GM20431 (cell line): ENCODE results near the gene SMC2.

Source experiments
- in situ Hi-C: fragments of 300-500 bp; cut with MseI, MboI; formaldehyde crosslinking; loops from one replicate; pipeline ENCODE4 v1.15.0; 2020; ENCODE audit warnings: low sequenced_read_pairs; ENCODE audit not compliant: unreplicated experiment

Gene SMC2

GRCh38 chr9:104093647-104094533, at the start of gene SMC2:
SMC2 (plus strand) TSS chr9:104094309; CDS start chr9:104095385, 1,076 bp downstream.
- in situ Hi-C loops, result no loop called here

DNA sequence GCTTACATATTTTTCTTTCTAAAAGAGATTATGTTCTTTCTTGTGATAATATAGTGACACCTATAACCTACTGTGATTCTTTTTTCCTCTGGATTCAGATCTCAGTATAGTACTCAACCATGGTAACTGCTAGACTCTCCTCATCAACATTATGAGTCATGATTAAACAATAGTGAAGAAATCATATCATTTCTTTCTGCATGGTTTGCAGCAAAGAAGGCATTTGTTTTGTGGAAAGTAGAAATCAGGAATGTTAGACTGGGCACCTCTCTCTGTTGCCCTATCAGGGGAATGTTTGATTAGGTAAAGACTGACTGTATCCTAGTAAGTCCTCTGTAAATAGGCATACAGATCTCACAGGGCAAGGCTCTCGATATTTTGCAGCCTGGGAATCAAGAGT, 25.6 kb upstream of the SMC2 start:
- in situ Hi-C loops, result no loop called here

GRCh38 chr9:104069288-104069687, 24.8 kb upstream of the SMC2 start:
- in situ Hi-C loops, result no loop called here

- in situ Hi-C loops, result no loop called here
Observed at GRCh38 chr9:104071589-104071988, 22.5 kb upstream of the SMC2 start.

DNA sequence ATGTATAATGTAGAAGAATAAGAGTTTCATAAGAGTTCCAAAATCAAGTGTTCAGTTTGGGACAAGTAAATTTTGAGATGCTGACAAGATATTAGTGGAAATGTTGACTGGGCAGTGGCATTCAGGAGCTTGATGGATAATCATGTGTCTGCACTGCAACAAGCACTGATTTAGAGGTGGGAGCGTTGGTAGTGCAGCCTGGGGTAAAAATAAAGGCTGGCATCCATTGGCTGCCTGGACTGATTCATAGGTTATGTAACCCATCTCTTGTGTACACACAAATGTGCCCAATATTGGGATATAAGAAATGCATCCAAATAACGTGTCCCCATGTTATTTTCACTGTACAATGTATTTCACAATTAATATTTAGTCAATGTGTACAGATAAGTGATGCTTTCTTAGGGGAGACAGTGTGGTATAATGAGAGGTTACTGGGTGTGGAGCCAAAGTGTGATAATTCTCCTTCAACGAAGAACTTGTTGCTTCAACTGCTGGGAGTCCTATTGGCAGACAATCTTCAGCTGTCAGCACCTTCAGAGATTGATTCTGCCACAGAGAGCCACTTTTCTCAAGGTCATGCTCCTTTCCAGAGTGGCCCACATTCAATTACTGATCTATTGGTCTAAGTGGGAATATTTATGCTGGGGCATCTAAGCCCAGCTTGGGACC, 20.9 kb upstream of the SMC2 start:
- in situ Hi-C loops, result no loop called here

GRCh38 chr9:104073770-104074133, 20.4 kb upstream of the SMC2 start:
- in situ Hi-C loops, result no loop called here

DNA sequence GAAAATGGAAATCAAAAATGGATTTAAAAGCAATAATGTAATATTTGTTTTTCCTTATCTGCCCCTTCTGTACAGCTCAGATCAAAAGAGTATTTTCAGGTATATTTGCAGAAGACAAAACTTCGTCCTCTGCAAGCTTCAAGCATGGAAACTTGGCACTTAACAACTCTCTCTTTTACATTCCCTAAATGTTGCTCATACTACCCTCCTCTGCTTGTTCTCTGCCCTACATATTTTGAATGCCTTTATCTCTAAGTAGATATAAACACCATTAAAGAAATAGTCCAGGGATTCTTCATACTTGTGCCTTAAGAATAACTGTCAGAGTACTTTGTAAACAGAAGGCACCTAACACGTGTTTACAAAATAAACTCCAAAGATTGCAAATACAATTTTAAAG, 19.2 kb upstream of the SMC2 start:
- in situ Hi-C loops, result no loop called here

- in situ Hi-C loops, result no loop called here
Observed at GRCh38 chr9:104075801-104076753, 18.0 kb upstream of the SMC2 start.

DNA sequence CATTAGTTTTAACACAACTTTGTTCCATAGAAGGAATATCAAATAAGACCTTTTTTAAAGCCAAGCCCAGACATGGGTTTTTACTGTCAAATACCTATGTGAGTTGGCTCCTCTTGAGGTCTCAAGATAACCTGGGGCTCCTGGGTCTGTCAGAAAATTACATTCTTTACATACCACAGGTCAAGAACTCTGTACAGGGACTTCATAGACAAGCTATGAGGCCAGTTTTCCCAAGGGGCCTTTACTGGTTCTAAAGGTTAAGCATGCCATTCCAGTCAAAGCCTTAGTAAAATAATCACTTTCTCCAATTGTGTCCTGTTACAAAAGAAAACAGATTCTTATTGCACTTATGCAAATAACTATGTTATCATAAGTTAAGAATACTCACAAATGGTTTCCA, 15.5 kb upstream of the SMC2 start:
- in situ Hi-C loops, result no loop called here

- in situ Hi-C loops, result no loop called here
Observed at GRCh38 chr9:104080983-104081382, 13.1 kb upstream of the SMC2 start.

DNA sequence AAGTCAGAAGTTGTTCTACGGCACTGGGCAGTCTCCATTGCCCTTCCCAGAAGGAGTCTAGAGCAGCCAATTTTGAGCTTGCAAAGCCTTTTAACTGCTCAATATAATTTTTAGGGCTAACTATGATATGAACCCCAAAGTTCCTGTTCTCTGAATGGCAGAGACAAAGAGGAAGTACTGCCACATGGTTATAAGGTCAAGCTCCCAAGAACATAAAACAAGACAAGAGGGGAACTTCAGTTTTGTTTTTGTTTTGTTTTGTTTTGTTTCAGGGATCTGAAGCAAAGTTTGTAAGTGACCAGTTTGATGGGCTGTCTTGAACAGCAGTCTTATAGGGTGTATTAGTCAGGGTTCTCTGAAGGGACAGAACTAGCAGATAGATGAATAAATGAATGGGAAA, 11.9 kb upstream of the SMC2 start:
- in situ Hi-C loops, result no loop called here

DNA sequence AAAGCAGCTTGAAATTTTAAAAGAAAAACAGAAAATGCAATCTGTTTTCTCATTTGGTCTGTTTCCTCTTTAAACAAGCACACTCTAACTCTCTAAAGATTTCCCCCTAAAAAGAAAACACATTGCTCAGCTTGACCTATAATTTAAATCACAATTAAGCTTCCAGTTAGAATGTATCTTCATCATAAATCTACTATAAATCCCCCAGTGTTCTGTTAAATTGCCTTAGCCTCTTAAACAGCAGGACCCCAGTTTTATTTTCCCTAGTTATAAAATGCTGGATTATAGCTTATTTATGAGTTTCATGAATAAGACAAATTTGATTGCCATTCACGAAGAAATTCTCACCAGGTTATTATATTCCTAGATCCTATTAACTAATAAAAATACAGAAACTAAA, 8.6 kb upstream of the SMC2 start:
- in situ Hi-C loops, result no loop called here

DNA sequence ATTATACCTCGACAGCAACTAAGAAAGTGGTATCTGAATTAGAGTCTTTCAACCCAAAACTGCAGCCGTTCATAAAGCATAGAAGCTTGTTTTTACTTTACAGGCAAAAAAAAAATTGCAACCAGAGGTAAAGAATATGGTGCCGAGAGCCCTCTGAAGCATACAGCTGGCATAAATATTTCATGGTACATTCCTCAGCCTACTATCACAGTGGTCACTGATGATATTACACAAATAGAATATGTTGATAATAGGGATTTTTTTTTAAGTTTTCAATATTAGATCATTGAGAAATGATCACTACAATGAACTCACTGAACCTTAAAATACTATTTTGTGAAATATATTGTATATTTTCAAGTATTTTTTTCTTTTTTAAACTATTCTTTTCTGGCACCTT, 6.2 kb upstream of the SMC2 start:
- in situ Hi-C loops, result no loop called here

DNA sequence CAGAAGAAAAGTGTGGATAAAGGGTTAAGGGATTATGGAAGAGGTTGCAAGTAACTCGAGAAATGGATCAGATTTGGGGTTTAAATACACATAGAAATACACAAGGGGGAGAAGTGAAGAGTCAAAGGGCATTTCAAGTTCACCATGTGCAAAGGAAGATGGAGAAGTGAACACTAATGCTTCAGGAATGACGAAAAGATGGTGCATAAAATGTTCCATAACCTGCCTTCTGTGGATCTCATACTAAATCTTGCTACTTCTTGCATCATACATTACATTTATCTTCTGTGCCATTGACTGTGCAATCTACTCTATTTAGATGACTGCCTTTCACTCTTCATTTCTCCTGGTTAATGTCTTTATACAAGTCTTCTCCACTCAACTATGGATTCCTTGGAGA, 5.7 kb upstream of the SMC2 start:
- in situ Hi-C loops, result no loop called here

DNA sequence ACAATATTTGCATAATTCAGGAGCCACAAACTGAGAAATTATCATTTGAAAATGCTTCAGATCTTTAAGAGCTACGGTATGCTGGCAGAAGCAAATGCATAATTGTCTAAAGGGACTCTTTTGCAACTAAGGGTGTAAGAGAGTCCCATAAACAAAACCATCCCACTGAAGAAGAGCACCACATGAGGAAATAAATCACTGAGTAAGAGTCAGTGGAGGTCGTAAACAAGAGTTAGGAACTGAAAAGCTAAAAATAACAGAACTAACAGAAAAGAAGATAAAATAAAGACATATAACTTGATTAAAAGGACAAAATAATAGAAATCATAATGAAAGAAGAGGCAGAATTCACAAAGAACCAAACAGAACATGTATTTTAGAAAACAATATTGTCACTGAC, 3.5 kb upstream of the SMC2 start:
- in situ Hi-C loops, result no loop called here

DNA sequence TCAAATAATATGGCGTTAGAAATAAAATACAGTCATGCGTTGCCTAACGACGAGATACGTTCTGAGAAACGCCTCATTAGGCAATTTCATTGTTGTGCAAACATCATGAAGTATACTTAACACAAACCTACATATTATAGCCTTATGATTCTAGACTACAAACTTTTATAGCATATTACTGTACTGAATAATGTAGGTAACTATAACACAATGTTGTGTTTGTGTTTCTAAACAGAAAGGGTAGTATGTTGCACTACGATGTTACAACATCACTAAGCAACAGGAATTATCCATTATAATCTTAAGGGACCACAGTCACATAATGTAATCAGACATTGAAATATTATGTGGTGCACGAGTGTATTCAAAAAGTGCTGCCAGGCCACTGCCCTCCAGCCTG, 3.0 kb upstream of the SMC2 start:
- in situ Hi-C loops, result no loop called here

DNA sequence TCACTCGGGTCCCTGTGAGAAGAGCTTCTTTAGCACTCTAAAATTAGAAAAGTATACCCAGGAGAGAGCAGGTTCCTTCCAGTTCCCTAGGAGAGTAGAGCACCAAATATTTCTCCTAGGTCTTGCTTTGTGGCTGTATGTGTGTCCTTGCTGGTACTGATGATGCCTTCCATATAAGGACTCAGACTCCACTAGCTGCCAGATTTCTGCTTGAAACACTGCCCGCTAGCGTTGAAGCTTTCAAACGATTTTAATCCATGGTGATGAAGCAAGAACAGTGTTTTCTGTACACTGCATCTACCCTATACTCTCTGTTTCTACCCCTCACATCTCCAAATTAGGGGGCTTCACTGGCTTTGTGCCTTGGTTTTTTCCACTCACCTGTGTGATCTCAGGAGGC, 2.4 kb upstream of the SMC2 start:
- in situ Hi-C loops, result no loop called here

DNA sequence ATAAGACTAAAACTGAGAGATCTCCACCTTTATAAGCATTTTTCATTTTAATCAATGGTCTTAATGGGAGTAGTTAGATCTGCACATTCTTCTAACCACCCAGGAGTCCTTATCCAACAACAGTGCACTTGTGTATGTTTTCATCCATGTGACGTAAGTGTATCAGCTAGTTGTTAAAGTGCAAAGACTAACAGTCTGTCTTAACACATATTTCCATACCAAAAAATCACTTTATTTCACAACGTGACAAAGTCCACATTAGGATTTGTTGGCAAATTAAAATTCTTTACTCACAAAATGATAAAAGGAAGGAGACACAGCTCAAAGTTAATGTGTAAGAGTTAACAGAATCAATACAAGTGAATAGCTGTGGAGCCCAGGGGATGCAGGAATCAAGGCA, 1.9 kb upstream of the SMC2 start:
- in situ Hi-C loops, result no loop called here

GRCh38 chr9:104092875-104093600, 1.1 kb upstream of the SMC2 start:
- in situ Hi-C loops, result no loop called here

DNA sequence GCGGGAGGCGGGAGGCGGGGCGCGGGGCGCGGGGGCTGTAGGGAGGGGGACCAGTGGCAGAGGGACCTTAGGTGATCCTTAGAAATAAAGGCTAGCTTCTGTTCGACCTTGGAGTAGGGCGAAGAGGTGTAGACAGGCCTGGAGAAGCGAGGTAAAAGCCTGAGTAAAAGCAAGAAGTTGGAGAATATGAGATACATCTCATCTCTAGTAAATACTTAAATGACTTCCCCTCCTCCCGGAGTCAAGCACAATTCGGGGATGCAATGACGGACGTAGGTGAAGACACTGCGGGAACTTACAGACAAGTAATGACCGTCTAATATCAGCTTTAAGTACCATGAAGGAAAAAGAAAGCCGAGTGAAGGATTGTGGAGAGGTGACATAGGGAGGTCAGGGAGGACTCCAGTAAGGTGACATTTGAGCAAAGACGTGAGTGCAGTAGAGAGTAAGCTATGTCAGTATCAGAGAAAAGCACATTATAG, 466 bp downstream of the SMC2 start:
- in situ Hi-C loops, result no loop called here
